GM15510 (cell line): ENCODE measurements around the gene TDRKH.

ENCODE experiments used
- POLR2A ChIP-seq: IDR thresholded peaks from 3 replicates; pipeline ENCODE4 v1.6.1; 2011; ENCODE audit warnings: borderline replicate concordance; ENCODE audit not compliant: insufficient read length; ENCODE audit errors: extremely low read depth

The TDRKH gene

DNA sequence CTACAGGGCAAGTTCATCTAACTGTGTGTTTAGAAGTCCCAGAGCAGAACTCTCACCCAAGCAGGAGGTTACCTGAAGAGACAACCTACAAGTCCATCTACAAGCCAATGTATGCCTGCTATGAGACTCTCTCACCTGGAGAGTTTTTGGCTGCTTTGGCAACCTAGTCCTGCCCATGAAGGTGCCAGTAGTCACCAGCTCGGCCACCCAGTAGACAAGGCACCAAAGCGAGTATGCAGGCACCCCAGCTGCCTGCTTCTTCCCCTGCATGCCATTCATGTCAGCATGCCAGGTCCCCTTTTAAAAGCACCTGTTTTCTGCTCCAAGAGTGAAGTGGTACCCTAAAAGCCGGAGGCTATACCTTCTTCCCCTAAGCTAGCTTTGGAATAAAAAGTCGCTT, 48.8 kb downstream of the TDRKH start:
- no peak for TF ChIP-seq POLR2A

DNA sequence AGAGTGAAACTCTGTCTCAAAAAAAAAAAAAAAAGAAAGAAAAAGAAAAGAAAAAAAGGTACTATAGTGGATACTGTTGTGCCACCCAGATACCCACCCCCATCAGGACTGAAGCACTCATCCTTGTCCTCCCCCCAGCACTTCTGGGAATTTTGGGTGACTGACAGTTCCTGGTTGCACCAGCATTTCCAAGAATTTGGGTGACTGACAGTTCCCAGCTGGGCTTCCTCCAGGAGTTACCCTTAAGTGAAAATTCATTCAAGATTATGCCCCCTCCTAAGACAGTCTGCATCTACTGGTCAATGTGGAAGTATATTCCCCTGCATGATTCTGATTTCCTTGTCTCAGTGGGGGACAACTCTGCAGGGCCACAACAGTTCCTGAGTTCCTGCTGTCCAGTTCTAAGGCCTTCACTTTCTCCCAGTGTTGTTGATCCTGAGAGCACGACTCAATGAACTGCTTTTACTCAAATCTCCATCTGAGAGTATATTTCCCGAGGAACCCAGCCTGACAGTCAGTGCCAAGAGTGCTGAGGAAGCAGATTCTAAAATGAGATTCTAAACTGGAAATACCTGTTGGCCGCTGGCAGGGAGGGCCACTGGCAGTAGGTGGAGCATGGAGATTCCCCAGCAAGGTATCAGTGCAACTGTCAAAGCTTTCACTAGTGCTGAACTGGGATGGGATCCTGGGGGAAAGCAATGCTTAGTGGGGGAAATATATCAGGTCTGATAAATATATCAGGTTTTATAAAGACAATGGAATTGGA, 50.5 kb downstream of the TDRKH start:
- no peak for TF ChIP-seq POLR2A

DNA sequence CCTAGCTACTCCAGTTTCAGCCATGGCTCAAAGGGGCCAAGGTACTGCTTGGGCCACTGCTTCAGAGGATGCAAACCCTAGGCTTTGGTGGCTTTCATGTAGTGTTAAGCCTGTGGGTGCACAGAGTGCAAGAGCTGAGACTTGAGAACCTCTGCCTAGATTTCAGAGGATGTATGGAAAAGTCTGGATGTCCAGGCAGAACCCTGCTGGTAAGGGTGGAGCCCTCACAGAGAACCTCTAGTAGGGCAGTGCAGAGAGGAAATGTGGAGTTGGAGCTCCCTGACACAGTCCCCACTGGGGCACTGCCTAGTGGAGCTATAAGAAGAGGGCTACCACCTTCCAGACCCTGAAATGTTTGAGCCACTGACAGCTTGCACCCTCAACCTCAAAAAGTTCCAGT, 52.8 kb downstream of the TDRKH start:
- TF ChIP-seq POLR2A, result no peak

DNA sequence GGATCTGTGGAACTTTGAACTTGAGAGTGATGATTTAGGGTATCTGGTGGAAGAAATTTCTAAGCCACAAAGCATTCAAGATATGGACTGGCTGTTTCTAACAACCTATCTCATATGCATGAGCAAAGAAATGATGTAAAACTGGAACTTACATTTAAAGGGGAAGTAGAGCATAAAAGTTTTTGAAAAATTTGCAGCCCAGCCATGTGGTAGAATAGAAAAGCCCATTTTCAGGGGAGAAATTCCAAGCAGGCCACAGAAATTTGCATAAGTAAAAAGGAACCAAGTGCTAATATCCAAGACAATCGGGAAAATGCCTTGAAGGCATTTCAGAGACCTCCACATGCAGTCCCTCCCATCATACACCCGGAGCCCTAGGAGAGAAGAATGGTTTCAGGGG, 53.3 kb downstream of the TDRKH start:
- TF ChIP-seq POLR2A, result no peak

DNA sequence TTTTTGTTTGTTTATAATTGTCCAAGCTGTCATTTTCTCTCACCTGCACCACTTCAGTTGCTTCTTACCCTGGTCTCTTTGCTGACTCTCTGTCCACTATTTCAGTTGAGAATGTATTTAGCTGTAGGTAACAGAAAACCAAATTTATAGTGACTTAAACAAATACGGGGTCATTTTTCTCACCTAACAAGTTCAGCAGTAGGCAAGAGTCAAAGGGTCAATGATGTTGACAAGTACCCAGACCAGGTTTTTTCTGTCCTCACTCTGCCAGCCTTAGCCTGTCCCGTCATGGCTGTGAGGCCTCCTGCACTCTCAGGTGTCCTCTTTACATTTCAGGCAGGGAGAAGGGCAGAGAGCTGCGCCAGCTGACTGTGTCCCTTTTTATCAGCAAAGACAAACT, 57.2 kb downstream of the TDRKH start:
- TF ChIP-seq POLR2A, result no peak

DNA sequence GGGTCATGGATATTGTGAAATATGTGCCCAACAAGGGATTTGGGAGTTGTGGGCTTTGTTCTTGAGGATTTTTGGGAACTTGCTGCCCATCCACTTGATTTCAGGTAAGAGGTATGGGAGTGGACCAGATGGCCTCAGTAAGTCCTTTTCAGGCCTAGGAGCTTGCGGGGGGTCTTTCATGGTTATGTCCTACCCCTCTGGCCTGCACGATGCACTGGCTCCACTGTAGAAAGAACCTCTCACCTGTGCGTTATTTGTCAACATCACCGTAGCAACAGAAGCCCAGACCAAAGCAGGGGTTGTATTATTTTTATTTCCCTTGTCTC, 60.4 kb downstream of the TDRKH start:
- no peak for TF ChIP-seq POLR2A

DNA sequence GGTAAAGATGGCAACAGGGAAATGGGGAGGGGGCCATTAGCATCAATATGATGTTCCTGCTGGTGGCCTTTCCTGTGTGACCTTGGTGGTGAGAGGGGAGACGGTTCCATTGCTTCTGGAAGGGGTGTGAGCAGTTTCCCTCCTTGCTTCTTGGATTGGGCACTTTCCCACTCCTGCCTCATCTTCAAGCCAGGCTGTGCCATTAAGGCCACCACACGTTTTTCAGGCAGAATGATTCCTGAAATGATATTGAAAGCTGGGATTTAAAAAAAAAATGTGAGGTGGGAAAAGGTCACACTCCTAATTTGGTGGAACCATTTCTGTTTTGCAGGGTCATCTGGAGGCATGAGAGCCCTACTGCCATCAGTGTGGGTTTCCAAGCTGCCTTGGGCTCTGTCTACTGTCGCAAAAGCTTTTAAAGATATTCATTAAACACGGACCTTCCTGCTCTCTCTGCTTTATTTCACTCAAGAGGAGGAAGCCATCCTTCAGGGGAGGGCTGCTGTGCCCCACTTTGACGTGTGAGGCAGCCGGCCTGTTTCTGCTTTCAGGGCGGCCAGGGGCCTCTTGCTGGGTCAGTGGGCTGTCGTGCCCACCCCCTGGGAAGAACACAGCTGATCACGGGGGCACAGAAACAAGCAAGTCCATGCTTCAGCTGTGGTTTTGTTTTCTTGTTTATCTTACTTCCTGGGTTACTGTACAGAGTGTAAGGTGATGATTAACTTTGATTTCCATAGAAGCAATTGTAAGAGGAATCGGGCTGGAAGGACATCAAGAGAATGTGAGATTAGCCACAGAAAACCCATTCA, 60.9 kb downstream of the TDRKH start:
- no peak for TF ChIP-seq POLR2A

DNA sequence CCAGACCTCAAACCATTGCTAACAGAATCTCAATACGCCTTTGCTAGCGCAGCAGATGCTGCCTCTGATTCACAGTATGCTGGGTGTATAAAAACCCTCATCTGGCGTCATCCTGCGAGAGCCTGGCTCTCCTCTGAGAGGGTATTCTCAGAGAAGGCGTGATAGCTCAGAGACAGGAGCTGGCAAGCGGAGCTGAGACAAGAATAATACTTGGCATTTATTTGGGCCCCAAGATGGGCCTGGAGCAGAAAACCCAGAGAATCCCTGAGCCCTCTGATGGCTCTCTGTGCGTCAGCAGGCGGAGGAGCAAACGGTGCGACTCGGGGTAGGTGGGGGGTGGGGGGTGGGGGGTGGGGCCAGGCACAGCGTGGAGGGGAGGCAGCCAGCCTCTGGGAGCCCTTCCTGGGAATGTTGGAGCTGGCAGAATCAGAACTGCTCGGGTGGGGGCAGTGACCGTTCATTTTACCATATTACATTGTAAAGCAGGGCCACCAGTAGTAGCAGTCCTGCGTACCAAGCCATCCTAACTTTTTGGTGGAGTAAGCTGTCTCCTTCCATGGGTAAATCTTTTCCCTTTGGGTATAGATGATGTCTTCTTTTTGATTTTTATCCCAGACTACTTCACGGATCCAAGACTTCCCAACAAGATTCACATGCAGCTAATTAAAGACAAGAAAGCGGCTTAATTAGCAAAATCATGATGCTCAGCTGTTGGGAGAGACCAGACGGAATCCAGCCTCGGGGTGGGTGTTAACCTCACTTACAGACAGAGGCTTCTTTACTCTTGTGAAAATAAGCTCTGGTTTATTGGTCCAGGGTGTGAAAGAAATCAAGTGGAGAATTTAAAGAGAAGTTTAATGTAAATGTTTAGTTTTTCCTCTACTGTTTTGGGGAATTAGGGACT, 61.9 kb downstream of the TDRKH start:
- no peak for TF ChIP-seq POLR2A

DNA sequence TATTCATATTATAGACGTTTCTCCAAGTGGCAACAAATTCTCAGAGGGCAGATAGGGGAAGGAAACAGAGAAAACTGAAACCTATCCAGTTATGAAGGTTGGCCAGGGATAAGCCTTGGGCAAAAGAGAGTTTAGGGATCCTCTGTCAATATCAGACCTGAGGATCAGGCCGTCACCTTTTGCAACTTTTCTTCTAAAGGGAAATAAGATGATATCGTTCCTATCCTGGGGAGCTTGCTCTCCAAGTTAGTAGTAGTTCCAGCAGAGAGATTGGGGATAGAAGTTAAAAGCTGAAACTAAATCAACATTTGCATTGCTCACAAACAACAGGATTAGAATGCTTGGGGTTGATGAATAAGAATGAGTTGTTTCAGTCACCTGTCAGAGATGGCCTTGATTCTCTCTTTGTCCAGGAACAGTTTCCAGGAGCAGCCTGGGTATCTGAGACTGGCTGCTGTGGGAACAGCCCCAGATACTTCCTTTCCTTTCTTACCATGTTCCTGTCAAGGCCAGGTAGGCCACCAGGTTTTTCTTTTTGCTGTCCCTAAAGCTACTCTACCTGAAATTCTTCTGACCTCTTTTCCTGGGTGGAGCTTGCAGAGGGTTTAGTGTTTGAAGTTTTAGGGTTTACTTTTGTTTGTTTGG, 66.5 kb downstream of the TDRKH start:
- no peak for TF ChIP-seq POLR2A
